ENCODE results near the gene RPL13A. TPM values are rescaled to one million over a fixed set of nuclear protein-coding genes. Genes with fewer than 3 reads are reported as not detected.

The RPL13A gene
- total RNA-seq: 1,000 to 10,000 TPM; 2,421 to 3,217 (median 2,855) TPM

GRCh38 chr19:49487277-49488045 is at the start of gene RPL13A:
Gene RPL13A, plus strand, starts transcription at chr19:49487608. Its CDS starts 22 bp downstream, at chr19:49487630.
- TF ChIP-seq CTCF (IDR thresholded peaks at IDR 0.05; ENCODE audit: low read depth): no peak

- TF ChIP-seq CTCF (IDR thresholded peaks at IDR 0.05; ENCODE audit: low read depth): no peak
Measured at GRCh38 chr19:49438261-49438660, 49.1 kb upstream of the RPL13A start.

DNA sequence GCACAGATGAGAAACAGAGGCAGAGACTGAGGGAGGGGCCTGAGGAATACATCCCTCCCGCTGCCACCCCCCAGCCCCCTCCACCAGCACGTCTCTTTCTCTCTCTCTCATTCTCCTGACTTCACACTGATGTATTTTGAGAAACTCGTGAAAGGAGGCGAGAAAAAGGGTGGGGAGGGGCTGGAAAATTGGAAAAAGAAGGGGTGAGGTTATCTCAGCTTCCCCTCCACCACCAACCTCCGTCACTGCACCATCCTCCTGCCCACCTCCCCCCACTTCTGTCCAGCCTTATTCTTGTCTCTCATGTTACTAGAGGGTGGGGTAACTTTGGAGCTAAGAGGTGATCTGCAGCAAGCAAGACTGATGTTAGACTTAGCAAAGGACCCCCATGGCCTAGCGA is 47.6 kb upstream of the RPL13A start:
- TF ChIP-seq CTCF (IDR thresholded peaks at IDR 0.05; ENCODE audit: low read depth): no peak

DNA sequence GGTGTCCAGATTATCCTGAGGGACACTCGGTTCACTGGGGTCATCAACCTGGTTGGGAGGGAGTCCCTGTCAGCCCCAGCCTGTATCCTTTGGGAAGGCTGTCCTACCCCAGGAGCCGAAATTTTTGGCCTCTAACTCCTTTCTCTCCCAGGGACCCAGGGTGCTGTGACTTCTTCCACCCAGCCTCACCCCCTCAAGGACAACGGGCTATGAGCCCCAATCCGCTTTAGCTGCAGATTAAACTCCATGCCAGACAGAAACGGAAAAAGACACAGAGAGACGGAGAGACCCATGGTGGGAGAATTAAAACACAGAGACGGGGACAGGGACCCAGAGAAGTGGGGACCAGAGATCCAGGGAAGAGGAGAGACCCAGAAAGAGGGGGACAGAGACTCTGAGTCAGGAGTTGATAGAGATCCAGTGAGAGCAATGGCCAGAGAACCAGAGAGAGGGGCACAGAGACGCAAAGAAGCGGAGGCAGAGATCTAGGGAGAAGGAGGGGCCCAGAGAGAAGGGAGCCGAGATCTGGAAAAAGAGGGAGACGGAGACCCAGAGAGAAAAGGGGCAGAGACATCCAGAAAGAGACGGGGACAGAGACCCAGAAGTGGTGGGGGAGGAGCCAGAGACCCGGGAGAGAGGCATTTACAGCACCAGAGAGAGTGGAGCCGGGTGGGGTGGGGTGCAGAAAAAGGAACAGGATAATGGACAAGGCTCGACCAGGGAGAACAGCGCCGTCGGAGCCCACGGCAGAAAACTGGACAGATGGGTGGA is 46.8 kb upstream of the RPL13A start:
- TF ChIP-seq CTCF (IDR thresholded peaks at IDR 0.05; ENCODE audit: low read depth): no peak

- no peak for TF ChIP-seq CTCF (IDR thresholded peaks at IDR 0.05; ENCODE audit: low read depth)
Measured at GRCh38 chr19:49441210-49441959, 46.0 kb upstream of the RPL13A start, which contains the start of gene SLC17A7. Gene SLC17A7, minus strand, starts transcription at chr19:49441527. Its CDS starts 148 bp downstream, at chr19:49441379.

- no peak for TF ChIP-seq CTCF (IDR thresholded peaks at IDR 0.05; ENCODE audit: low read depth)
Measured at GRCh38 chr19:49441960-49442350, 45.5 kb upstream of the RPL13A start.

Measured in subcutaneous adipose tissue (tissue), 4 donors.